Thoracic aorta endothelial cell (primary cell): ENCODE data around the gene PRKG2. TPM values are rescaled to one million over a fixed set of nuclear protein-coding genes. Genes with fewer than 3 reads are reported as not detected.

Experiments used
- total RNA-seq: library from RNA; depleted of rRNA; stranded (reverse); fragments of >200 nt; gene quantifications from 2 replicates; pipeline ENCODE4 v1.2.3, GENCODE V29; 2012

Gene PRKG2
- total RNA-seq: not detected in 2 replicates

GRCh38 chr4:81214881-81215868 lies at the start of gene PRKG2:
TSS of gene PRKG2 (minus strand) at chr4:81215222. CDS start at chr4:81205047, 10,175 bp downstream.

Other genes with a start within 250 kb of the PRKG2 start
- gene BMP3, start 184.5 kb downstream of the PRKG2 start, total RNA-seq: not detected in 2 replicates